ENCODE results near the gene ANKRD23. TPM values are rescaled to one million over a fixed set of nuclear protein-coding genes. Genes with fewer than 3 reads are reported as not detected.

The ANKRD23 gene
- total RNA-seq, 1 donor from 2014 or later, result 12.5 TPM

DNA sequence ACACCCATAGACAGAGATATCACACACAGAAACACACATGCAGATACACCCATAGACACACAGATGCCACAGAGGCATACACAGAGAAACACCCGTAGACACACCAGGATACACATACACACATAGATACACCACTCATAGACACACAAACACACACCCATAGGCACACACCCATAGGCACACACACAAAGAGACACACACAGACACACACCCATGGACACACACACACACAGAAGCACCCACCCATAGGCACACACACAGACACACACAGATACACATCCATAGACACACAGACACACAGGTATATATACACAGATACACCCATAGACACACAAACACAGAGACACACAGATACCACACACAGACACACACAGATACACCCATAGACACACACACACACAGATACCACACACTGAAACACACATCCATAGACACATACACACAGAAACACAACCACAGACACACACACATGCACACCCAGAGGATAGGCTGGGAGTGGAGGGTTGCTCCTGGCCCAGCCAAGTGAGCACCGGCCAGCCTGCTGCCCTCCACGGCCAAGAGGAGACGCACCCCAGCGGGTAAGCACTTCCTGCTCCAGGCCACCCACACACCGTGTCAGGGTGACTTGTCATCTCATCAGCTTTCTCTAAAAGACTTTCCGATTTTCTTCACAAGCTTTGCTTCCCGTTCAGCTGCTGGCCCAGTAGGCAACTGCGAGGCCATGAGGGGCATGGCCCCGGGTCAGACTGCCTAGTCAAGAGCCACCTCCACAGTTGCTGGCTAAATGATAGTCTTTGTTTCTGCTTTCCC, 41.8 kb downstream of the ANKRD23 start:
- DNase-seq (ENCODE audit: low spot score in 2 of 2, unreplicated experiment in 2 of 2), result no peak
- Mint-ChIP-seq H3K9me3 (no peaks in the 10 kb centered on the region), H3K36me3 (peaks cover 13% of the 10 kb centered on the region), H3K27ac (no peak overlapping the region), H3K4me3 (no peak overlapping the region), H3K27me3 (ENCODE audit: low read depth) (no peaks in the 10 kb centered on the region), H3K4me1 (no peaks in the 10 kb centered on the region)
- TF ChIP-seq, protein P1, sequence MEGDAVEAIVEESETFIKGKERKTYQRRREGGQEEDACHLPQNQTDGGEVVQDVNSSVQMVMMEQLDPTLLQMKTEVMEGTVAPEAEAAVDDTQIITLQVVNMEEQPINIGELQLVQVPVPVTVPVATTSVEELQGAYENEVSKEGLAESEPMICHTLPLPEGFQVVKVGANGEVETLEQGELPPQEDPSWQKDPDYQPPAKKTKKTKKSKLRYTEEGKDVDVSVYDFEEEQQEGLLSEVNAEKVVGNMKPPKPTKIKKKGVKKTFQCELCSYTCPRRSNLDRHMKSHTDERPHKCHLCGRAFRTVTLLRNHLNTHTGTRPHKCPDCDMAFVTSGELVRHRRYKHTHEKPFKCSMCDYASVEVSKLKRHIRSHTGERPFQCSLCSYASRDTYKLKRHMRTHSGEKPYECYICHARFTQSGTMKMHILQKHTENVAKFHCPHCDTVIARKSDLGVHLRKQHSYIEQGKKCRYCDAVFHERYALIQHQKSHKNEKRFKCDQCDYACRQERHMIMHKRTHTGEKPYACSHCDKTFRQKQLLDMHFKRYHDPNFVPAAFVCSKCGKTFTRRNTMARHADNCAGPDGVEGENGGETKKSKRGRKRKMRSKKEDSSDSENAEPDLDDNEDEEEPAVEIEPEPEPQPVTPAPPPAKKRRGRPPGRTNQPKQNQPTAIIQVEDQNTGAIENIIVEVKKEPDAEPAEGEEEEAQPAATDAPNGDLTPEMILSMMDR (IDR thresholded peaks at IDR 0.05; ENCODE audit: unreplicated experiment), result no peak

DNA sequence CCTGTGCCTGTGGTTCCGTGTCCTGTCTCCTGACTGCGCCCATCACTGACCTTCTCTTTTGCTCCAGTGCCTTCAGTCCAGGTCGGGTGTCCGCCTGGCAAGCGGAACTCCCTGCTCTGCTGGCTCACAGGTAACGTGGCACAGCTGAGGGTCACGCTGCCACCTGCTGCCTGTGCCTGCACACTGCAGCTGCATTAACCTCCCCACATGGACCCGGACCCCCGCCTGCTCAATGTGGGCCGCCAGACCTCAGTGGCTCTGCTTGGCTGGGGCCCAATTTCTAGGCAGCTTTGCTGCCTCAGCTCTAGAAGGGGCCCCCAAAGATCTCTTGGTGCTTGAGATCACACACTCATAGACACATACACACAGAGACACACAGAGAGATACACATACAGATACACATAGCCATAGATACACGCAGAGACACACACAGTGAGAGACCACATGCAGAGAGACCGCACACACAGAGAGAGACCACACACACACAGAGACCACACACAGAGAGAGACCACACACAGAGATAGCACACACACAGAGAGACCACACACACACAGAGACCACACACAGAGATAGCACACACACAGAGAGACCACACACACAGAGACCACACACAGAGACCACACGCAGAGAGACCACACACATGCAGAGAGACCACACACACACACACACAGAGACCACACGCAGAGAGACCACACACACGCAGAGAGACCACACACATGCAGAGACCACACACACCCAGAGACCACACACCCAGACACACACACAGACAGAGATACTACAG, 42.6 kb downstream of the ANKRD23 start:
- Mint-ChIP-seq H3K4me3 (no peak overlapping the region), H3K9me3 (no peaks in the 10 kb centered on the region), H3K27me3 (ENCODE audit: low read depth) (no peaks in the 10 kb centered on the region), H3K36me3 (peaks cover 9% of the 10 kb centered on the region), H3K4me1 (no peaks in the 10 kb centered on the region), H3K27ac (no peak overlapping the region)
- peak; percentile 51 to 82 for DNase-seq (ENCODE audit: low spot score in 2 of 2, unreplicated experiment in 2 of 2)
- TF ChIP-seq, protein P1 (IDR thresholded peaks at IDR 0.05; ENCODE audit: unreplicated experiment), result peak; percentile 68

DNA sequence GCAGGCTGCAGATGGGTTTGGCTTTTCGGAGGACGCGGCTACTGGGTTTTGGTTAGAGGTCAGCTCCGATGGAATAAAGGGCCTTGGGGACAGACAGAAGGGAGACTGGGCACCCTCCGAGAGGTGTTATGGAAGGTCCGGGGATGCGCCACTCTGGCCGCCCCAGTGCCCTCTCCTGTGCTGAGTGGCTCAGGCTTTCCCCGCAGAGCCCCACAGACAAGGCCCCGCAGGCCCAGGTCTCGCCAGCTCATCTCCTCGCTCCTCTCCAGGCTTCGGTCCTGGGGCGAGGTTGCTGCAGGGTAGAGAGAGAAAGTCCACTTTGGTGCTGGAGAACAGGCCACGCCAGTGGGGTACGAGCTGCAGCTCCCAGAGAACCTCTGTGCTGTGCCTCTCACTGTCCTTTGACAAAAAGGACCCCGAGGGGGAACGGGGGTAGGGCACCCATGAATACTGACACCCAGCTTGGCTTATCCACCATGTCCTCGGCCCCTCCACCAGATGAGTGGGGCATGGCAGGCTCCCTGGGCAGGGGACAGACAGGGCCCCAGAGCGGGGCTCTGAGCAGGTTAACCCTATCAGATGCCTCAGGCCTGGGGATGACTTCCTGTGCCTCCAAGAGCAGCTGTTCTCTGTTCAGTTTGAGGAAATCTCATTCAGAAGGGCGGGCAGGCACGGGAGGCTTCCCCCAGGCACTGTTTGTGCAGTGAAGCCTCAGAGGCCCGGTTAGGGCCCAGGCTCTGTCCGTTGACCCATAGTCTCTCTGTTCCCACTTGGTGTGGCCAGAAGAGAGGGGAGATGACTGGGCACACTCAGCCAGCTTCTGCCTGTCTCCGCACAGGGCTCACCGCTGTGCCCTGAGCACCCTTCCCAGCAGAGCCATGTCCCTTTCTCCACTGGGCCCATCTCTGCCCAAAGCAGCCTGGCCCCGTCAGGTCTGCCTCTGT, 43.5 kb downstream of the ANKRD23 start:
- H3K9me3 Mint-ChIP-seq, result no peaks in the 10 kb centered on the region
- peaks cover 7% of the 10 kb centered on the region for H3K36me3 Mint-ChIP-seq
- H3K27me3 Mint-ChIP-seq (ENCODE audit: low read depth), result no peaks in the 10 kb centered on the region
- H3K4me3 Mint-ChIP-seq, result no peak overlapping the region
- no peak for DNase-seq (ENCODE audit: low spot score in 2 of 2, unreplicated experiment in 2 of 2)
- no peak overlapping the region for H3K27ac Mint-ChIP-seq
- TF ChIP-seq, protein P1 (IDR thresholded peaks at IDR 0.05; ENCODE audit: unreplicated experiment), result no peak
- no peaks in the 10 kb centered on the region for H3K4me1 Mint-ChIP-seq

DNA sequence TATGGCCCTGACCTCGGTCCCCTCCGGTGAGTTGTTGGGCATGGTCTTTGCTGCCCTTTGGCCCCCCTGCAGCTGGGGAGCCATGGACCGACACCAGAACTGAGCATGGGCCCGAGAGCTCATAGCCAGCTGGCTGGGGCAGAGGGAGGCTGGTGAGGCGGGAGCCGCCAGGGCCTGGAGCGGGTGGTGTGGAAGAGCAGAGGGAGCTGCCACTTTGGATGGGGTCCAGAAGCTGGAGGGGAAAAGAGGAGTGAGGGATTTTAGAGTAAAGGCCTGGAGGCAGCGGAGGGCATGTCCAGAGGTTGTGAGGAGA, 44.2 kb downstream of the ANKRD23 start:
- Mint-ChIP-seq H3K27ac (no peak overlapping the region), H3K27me3 (ENCODE audit: low read depth) (no peaks in the 10 kb centered on the region), H3K4me3 (no peak overlapping the region), H3K9me3 (no peaks in the 10 kb centered on the region), H3K36me3 (peaks cover 5% of the 10 kb centered on the region), H3K4me1 (no peaks in the 10 kb centered on the region)
- DNase-seq (ENCODE audit: low spot score in 2 of 2, unreplicated experiment in 2 of 2), result no peak
- TF ChIP-seq, protein P1 (IDR thresholded peaks at IDR 0.05; ENCODE audit: unreplicated experiment), result no peak

Measured in mesothelial cell of epicardium (in vitro differentiated cells).